Keratinocyte (primary cell): ENCODE measurements around the gene NSG1. TPM values are rescaled to one million over a fixed set of nuclear protein-coding genes. Genes with fewer than 3 reads are reported as not detected.

Source experiments
- DNase-seq: peaks from one replicate; pipeline ENCODE4 v3.0.0-alpha.2; 2011; ENCODE audit warnings: low read depth, missing footprints, low spot score
- FAIRE-seq: peaks from 2 replicates; lab custom pipeline; 2011; peaks lifted over from hg19 to GRCh38; lab: Jason Lieb, UNC
- H2AFZ ChIP-seq: 2 replicates; pipeline ENCODE4 v1.6.0; 2012; ENCODE audit warnings: low read length, control low read depth, inconsistent platforms; ENCODE audit not compliant: control insufficient read depth
- H3K27ac ChIP-seq: 2 replicates; pipeline ENCODE4 v1.5.1; 2011; ENCODE audit warnings: low read length; ENCODE audit not compliant: control insufficient read depth, insufficient read depth
- H3K27me3 ChIP-seq: 3 replicates; pipeline ENCODE4 v1.6.0; 2011; ENCODE audit warnings: low read length; ENCODE audit not compliant: control insufficient read depth, insufficient read depth; ENCODE audit errors: extremely low read depth
- H3K36me3 ChIP-seq, 2 experiments: 2 replicates in 1 of 2; 3 replicates in 1 of 2; pipeline ENCODE4 v1.5.1; 2011; ENCODE audit warnings: low read length in 2 of 2, mild to moderate bottlenecking in 1 of 2; ENCODE audit not compliant: control insufficient read depth in 2 of 2, insufficient read depth in 2 of 2; ENCODE audit errors: extremely low read depth in 1 of 2
- H3K4me1 ChIP-seq: 3 replicates; pipeline ENCODE4 v1.5.1; 2011; ENCODE audit warnings: low read length; ENCODE audit not compliant: control insufficient read depth, insufficient read depth; ENCODE audit errors: extremely low read depth
- H3K4me2 ChIP-seq: 3 replicates; pipeline ENCODE4 v1.6.0; 2011; ENCODE audit warnings: low read depth, low read length; ENCODE audit not compliant: control insufficient read depth, insufficient read depth; ENCODE audit errors: extremely low read depth
- H3K4me3 ChIP-seq, 3 experiments: fragments of 200-600 bp in 1 of 3; sonication (generic) in 1 of 3; 2 replicates in 2 of 3; 3 replicates in 1 of 3; pipeline ENCODE4 v1.5.1; 2011 to 2016; ENCODE audit warnings: low read length in 3 of 3, mild to moderate bottlenecking in 3 of 3, control low read depth in 2 of 3, inconsistent platforms in 1 of 3, low read depth in 1 of 3, mixed read lengths in 1 of 3, mixed run types in 1 of 3, moderate library complexity in 1 of 3; ENCODE audit not compliant: control insufficient read depth in 2 of 3, insufficient read depth in 2 of 3; ENCODE audit errors: extremely low read depth in 1 of 3
- H3K79me2 ChIP-seq: 2 replicates; pipeline ENCODE4 v1.6.0; 2012; ENCODE audit warnings: low read length; ENCODE audit not compliant: control insufficient read depth, insufficient read depth
- H3K9ac ChIP-seq: 3 replicates; pipeline ENCODE4 v1.6.0; 2011; ENCODE audit warnings: low read length; ENCODE audit not compliant: control insufficient read depth, insufficient read depth; ENCODE audit errors: extremely low read depth
- H3K9me1 ChIP-seq: 3 replicates; pipeline ENCODE4 v1.6.0; 2011; ENCODE audit warnings: low read length; ENCODE audit not compliant: control insufficient read depth, insufficient read depth; ENCODE audit errors: extremely low read depth
- H3K9me3 ChIP-seq: 2 replicates; pipeline ENCODE4 v1.5.1; 2012; ENCODE audit warnings: low read depth, low read length; ENCODE audit not compliant: control insufficient read depth
- H4K20me1 ChIP-seq: 3 replicates; pipeline ENCODE4 v1.6.0; 2011; ENCODE audit warnings: low read length; ENCODE audit not compliant: control insufficient read depth, insufficient read depth; ENCODE audit errors: extremely low read depth
- CTCF ChIP-seq, 3 experiments: IDR thresholded peaks in 1 of 3; conservative IDR thresholded peaks in 1 of 3; optimal IDR thresholded peaks in 1 of 3; 2 replicates in 2 of 3; 3 replicates in 1 of 3; pipeline versions ENCODE3 to v1.5.1; 2011; ENCODE audit warnings: low read length in 3 of 3, mild to moderate bottlenecking in 3 of 3, moderate library complexity in 2 of 3, control low read depth in 1 of 3, inconsistent platforms in 1 of 3; ENCODE audit not compliant: insufficient read depth in 2 of 3; ENCODE audit errors: extremely low read depth in 1 of 3
- EZH2 ChIP-seq: IDR thresholded peaks from one replicate; pipeline ENCODE4 v1.6.1; 2012; ENCODE audit warnings: inconsistent platforms, mild to moderate bottlenecking, low read length, moderate library complexity
- dilution Hi-C: fragments of 300-500 bp; cut with MboI; formaldehyde crosslinking; loops from one replicate; pipeline ENCODE4 v1.7.0; 2020; ENCODE audit warnings: low sequenced_read_pairs; ENCODE audit not compliant: extremely low pct_ligation_motif_present
- polyA plus RNA-seq, 5 experiments: library from polyadenylated mRNA; depleted of rRNA in 3 of 5; stranded (reverse) in 3 of 5; stranded (forward) in 1 of 5; unstranded in 1 of 5; fragments of >200 nt; gene quantifications; 1 replicate in 1 of 5; 2 replicates in 3 of 5; 3 replicates in 1 of 5; pipeline versions ENCODE4 v1.2.1 to v1.2.3, GENCODE V29; 2011 to 2012; ENCODE audit warnings: missing spikeins in 2 of 5, low read depth in 1 of 5, low replicate concordance in 1 of 5

NSG1 gene
- polyA plus RNA-seq, 1 donor (not counting 4 experiments of a cell fraction or from before 2014, with no cell fraction given) = 49.3 TPM

DNA sequence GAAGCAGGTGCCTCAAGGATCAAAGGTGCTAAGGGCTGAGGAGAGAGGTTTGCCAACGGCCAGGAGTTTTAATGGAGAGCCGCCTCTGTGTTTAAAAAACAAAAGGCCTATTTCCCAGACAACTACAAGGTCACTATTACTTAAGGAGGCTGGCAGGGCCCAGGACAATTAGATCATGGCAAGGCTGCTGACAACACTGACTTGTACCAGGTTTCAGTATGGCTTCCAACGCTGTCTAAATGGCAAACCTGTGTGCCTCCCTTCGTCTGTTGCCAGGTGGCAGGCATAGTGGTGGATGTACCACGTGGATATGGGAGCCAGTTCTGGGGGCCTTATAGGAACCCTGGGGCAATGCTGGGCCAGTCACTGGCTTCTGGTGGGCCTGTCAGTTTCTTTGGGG, 41.0 kb downstream of the NSG1 start:
- Histone ChIP-seq H3K4me2 (no peak overlapping the region), H3K36me3 (peaks cover 0 to 10% of the 10 kb centered on the region in 2 experiments)
- FAIRE-seq = no peak

DNA sequence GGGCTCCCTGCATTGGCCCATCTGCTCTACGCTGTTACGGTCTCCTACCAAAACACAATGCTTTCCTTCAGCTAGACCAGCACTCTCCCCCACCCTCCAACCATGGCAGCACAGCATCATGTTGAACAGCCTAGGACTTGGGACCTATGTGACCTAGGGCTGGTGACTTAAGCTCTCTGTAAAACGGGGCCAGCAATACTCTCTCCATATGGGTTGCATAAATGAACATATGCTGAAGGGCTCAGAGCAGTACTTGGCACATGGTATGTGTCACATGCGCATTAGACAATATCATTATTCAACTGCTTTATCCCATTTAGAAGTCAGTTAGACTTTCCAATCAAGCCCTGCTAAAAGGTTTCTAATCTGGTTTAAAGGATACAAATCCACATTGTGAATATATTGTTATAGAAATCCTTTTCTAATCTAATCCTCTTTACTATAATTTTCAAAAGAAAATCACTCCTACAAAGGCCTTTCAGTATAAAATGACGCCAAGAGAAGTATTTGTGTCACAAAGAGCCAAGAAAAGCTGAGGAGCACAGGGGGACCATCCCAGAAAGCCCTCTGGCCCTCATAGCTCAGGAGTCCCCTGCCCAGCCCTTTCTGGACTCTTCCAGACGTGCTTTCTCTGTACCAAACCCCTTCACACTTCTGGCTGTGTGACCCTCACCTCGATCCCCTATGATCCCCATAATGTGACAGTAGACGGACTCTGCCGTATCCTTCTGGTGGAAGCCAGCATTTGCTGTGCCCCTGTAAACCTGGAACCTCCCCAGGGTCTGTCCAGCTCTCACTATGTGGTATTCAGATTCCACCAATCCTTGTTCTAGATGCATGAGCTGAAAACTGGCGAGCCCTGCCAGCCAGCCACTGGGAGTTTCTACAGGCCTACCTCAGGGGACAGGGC, 42.3 kb downstream of the NSG1 start:
- no peak overlapping the region for H3K27ac ChIP-seq
- H4K20me1 ChIP-seq = no peaks in the 10 kb centered on the region
- H3K79me2 ChIP-seq = no peaks in the 10 kb centered on the region
- DNase-seq = no peak
- H3K4me1 ChIP-seq = no peaks in the 10 kb centered on the region
- H3K4me3 ChIP-seq = no peak overlapping the region
- peaks cover 0 to 8% of the 10 kb centered on the region in 2 experiments for H3K36me3 ChIP-seq
- H3K4me2 ChIP-seq = no peak overlapping the region
- H3K9me3 ChIP-seq = no peaks in the 10 kb centered on the region
- FAIRE-seq = no peak
- H3K9ac ChIP-seq = no peak overlapping the region
- dilution Hi-C loops = no loop called here
- H3K27me3 ChIP-seq = no peaks in the 10 kb centered on the region
- TF ChIP-seq EZH2 (no peak), CTCF (optimal IDR thresholded peaks at IDR 0.05 in 1 of 3, IDR thresholded peaks at IDR 0.05 in 1 of 3, conservative IDR thresholded peaks at IDR 0.05 in 1 of 3; ENCODE audit: extremely low read depth in 1 of 3, insufficient read depth in 2 of 3, low read length in 3 of 3) (no peak)
- no peak overlapping the region for H2AFZ ChIP-seq
- H3K9me1 ChIP-seq = no peaks in the 10 kb centered on the region

More for the DNA sequence above, 41.0 kb downstream of the NSG1 start:
- no peaks in the 10 kb centered on the region for H3K27me3 ChIP-seq
- H4K20me1 ChIP-seq = no peaks in the 10 kb centered on the region
- H3K9me3 ChIP-seq = no peaks in the 10 kb centered on the region
- no peak overlapping the region for H3K27ac ChIP-seq
- TF ChIP-seq EZH2 (no peak), CTCF (optimal IDR thresholded peaks at IDR 0.05 in 1 of 3, IDR thresholded peaks at IDR 0.05 in 1 of 3, conservative IDR thresholded peaks at IDR 0.05 in 1 of 3; ENCODE audit: extremely low read depth in 1 of 3, insufficient read depth in 2 of 3, low read length in 3 of 3) (no peak)
- no peak overlapping the region for H3K4me3 ChIP-seq
- no peaks in the 10 kb centered on the region for H3K79me2 ChIP-seq
- H3K9me1 ChIP-seq = no peaks in the 10 kb centered on the region
- no peak overlapping the region for H2AFZ ChIP-seq
- no peak for DNase-seq
- no peaks in the 10 kb centered on the region for H3K4me1 ChIP-seq
- H3K9ac ChIP-seq = no peak overlapping the region
- dilution Hi-C loops = no loop called here
